ENCODE data around the gene RASGRF1.

DNA sequence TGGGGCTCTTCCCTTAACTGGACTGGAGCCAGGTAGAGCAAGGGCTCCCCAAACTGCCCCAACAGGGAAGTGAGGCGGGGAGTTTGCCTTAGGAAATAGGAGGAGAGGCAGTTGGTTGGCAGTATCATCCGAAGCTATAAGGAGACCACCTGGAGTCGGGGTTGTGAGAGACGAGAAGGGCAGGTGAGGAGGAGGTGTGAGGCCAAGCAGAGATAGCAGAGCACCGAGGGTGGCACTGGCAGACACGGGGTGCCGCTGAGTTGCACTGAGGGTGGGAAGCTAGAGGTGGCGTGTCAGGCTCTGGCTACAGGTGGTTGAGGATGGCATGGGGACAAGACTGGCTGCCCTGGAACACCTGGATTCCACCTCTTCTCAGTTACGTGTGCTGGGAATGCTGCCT is 17.2 kb downstream of the RASGRF1 start:
- TF ChIP-seq, protein P1, sequence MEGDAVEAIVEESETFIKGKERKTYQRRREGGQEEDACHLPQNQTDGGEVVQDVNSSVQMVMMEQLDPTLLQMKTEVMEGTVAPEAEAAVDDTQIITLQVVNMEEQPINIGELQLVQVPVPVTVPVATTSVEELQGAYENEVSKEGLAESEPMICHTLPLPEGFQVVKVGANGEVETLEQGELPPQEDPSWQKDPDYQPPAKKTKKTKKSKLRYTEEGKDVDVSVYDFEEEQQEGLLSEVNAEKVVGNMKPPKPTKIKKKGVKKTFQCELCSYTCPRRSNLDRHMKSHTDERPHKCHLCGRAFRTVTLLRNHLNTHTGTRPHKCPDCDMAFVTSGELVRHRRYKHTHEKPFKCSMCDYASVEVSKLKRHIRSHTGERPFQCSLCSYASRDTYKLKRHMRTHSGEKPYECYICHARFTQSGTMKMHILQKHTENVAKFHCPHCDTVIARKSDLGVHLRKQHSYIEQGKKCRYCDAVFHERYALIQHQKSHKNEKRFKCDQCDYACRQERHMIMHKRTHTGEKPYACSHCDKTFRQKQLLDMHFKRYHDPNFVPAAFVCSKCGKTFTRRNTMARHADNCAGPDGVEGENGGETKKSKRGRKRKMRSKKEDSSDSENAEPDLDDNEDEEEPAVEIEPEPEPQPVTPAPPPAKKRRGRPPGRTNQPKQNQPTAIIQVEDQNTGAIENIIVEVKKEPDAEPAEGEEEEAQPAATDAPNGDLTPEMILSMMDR (IDR thresholded peaks at IDR 0.05; ENCODE audit: insufficient read depth, low read length), result no peak
- no peak for TF ChIP-seq GABPA (IDR thresholded peaks at IDR 0.05; ENCODE audit: low read depth)
- TF ChIP-seq, protein P2, sequence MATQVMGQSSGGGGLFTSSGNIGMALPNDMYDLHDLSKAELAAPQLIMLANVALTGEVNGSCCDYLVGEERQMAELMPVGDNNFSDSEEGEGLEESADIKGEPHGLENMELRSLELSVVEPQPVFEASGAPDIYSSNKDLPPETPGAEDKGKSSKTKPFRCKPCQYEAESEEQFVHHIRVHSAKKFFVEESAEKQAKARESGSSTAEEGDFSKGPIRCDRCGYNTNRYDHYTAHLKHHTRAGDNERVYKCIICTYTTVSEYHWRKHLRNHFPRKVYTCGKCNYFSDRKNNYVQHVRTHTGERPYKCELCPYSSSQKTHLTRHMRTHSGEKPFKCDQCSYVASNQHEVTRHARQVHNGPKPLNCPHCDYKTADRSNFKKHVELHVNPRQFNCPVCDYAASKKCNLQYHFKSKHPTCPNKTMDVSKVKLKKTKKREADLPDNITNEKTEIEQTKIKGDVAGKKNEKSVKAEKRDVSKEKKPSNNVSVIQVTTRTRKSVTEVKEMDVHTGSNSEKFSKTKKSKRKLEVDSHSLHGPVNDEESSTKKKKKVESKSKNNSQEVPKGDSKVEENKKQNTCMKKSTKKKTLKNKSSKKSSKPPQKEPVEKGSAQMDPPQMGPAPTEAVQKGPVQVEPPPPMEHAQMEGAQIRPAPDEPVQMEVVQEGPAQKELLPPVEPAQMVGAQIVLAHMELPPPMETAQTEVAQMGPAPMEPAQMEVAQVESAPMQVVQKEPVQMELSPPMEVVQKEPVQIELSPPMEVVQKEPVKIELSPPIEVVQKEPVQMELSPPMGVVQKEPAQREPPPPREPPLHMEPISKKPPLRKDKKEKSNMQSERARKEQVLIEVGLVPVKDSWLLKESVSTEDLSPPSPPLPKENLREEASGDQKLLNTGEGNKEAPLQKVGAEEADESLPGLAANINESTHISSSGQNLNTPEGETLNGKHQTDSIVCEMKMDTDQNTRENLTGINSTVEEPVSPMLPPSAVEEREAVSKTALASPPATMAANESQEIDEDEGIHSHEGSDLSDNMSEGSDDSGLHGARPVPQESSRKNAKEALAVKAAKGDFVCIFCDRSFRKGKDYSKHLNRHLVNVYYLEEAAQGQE (IDR thresholded peaks at IDR 0.05; ENCODE audit: insufficient replicate concordance, low read depth), result no peak
- no peak for TF ChIP-seq POLR2AphosphoS5 (IDR thresholded peaks at IDR 0.05; ENCODE audit: low read depth)
- no peak for TF ChIP-seq SPI1 (IDR thresholded peaks at IDR 0.05; ENCODE audit: borderline replicate concordance, low read depth)
